GM19043 (cell line): ENCODE results near the gene RGS7.

Source experiments
- ATAC-seq: cut with Tn5 transposase; IDR thresholded peaks from one replicate; pipeline ENCODE4 v1.9.1; 2021; ENCODE audit warnings: low read depth; ENCODE audit not compliant: unreplicated experiment

The RGS7 gene

GRCh38 chr1:240876071-240876470 lies 480.9 kb downstream of the RGS7 start:
- ATAC-seq, result no peak

- no peak for ATAC-seq
Measured at GRCh38 chr1:240869071-240869470, 487.9 kb downstream of the RGS7 start.

- ATAC-seq, result no peak
Measured at GRCh38 chr1:240866724-240867123, 490.3 kb downstream of the RGS7 start.

GRCh38 chr1:240860023-240860422 lies 497.0 kb downstream of the RGS7 start:
- no peak for ATAC-seq

- ATAC-seq, result no peak
Measured at GRCh38 chr1:240854367-240854766, 502.6 kb downstream of the RGS7 start.

- no peak for ATAC-seq
Measured at GRCh38 chr1:240847325-240847724, 509.7 kb downstream of the RGS7 start.

- no peak for ATAC-seq
Measured at GRCh38 chr1:240844486-240844885, 512.5 kb downstream of the RGS7 start.

GRCh38 chr1:240843798-240844197 lies 513.2 kb downstream of the RGS7 start:
- no peak for ATAC-seq

GRCh38 chr1:240836271-240836670 lies 520.7 kb downstream of the RGS7 start:
- no peak for ATAC-seq

GRCh38 chr1:240835291-240835690 lies 521.7 kb downstream of the RGS7 start:
- ATAC-seq, result no peak

GRCh38 chr1:240833075-240833474 lies 523.9 kb downstream of the RGS7 start:
- no peak for ATAC-seq

- ATAC-seq, result no peak
Measured at GRCh38 chr1:240831922-240832321, 525.1 kb downstream of the RGS7 start.

- no peak for ATAC-seq
Measured at GRCh38 chr1:240831191-240831631, 525.8 kb downstream of the RGS7 start.

- ATAC-seq, result no peak
Measured at GRCh38 chr1:240829487-240829886, 527.5 kb downstream of the RGS7 start.

GRCh38 chr1:240827786-240828185 lies 529.2 kb downstream of the RGS7 start:
- ATAC-seq, result no peak

- no peak for ATAC-seq
Measured at GRCh38 chr1:240824238-240824637, 532.8 kb downstream of the RGS7 start.

- no peak for ATAC-seq
Measured at GRCh38 chr1:240823357-240823756, 533.6 kb downstream of the RGS7 start.

- ATAC-seq, result no peak
Measured at GRCh38 chr1:240821925-240822324, 535.1 kb downstream of the RGS7 start.

GRCh38 chr1:240820816-240821215 lies 536.2 kb downstream of the RGS7 start:
- no peak for ATAC-seq

GRCh38 chr1:240816472-240816871 lies 540.5 kb downstream of the RGS7 start:
- no peak for ATAC-seq

- no peak for ATAC-seq
Measured at GRCh38 chr1:240813720-240814119, 543.3 kb downstream of the RGS7 start.

- ATAC-seq, result no peak
Measured at GRCh38 chr1:240811256-240811655, 545.7 kb downstream of the RGS7 start.

- no peak for ATAC-seq
Measured at GRCh38 chr1:240808381-240808780, 548.6 kb downstream of the RGS7 start.
